Keratinocyte (primary cell): ENCODE results near the gene PPP1R12C.

Experiments
- EZH2 ChIP-seq: IDR thresholded peaks from one replicate; pipeline ENCODE4 v1.6.1; 2012; ENCODE audit warnings: inconsistent platforms, mild to moderate bottlenecking, low read length, moderate library complexity
- TF ChIP-seq, protein P1 (sequence below), 3 experiments: IDR thresholded peaks in 1 of 3; conservative IDR thresholded peaks in 1 of 3; optimal IDR thresholded peaks in 1 of 3; 2 replicates in 2 of 3; 3 replicates in 1 of 3; pipeline versions ENCODE3 to v1.5.1; 2011; ENCODE audit warnings: low read length in 3 of 3, mild to moderate bottlenecking in 3 of 3, moderate library complexity in 2 of 3, control low read depth in 1 of 3, inconsistent platforms in 1 of 3; ENCODE audit not compliant: insufficient read depth in 2 of 3; ENCODE audit errors: extremely low read depth in 1 of 3

DNA sequence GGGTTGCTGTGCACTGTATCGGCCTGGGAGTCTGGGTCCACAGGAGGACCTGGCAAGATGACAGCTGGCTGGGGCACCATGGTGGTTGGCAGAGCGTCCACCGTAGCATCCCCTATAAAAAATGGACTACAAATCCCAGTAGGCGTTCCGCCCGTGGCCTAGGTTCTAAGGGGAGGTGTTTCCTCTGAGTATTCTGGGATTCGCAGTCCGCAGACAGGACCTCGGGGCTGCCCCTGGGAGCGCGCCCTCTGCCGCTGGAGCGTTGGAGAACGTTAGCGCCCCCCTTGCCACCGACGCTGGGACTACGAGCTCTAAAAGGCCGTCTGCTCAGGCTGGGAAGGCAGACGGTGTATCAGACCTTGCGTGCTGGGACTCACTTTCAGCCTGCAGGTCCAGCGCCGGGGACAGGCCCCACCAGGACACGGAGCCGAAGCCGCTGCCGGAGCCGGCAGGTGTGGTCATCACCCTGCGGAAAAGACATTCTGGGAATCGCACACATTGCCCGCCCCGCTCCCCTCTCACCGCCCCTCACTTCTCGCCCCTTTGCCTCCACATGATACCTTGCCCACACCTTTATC lies 48.6 kb upstream of the PPP1R12C start:
- TF ChIP-seq, protein P1, sequence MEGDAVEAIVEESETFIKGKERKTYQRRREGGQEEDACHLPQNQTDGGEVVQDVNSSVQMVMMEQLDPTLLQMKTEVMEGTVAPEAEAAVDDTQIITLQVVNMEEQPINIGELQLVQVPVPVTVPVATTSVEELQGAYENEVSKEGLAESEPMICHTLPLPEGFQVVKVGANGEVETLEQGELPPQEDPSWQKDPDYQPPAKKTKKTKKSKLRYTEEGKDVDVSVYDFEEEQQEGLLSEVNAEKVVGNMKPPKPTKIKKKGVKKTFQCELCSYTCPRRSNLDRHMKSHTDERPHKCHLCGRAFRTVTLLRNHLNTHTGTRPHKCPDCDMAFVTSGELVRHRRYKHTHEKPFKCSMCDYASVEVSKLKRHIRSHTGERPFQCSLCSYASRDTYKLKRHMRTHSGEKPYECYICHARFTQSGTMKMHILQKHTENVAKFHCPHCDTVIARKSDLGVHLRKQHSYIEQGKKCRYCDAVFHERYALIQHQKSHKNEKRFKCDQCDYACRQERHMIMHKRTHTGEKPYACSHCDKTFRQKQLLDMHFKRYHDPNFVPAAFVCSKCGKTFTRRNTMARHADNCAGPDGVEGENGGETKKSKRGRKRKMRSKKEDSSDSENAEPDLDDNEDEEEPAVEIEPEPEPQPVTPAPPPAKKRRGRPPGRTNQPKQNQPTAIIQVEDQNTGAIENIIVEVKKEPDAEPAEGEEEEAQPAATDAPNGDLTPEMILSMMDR (optimal IDR thresholded peaks at IDR 0.05 in 1 of 3, IDR thresholded peaks at IDR 0.05 in 1 of 3, conservative IDR thresholded peaks at IDR 0.05 in 1 of 3; ENCODE audit: extremely low read depth in 1 of 3, insufficient read depth in 2 of 3, low read length in 3 of 3) = peak; percentile 65 to 83 (median 78)
- TF ChIP-seq EZH2 = no peak
